Fibroblast of the conjunctiva (primary cell): ENCODE results near the gene TNRC6C.
A peak's percentile ranks its signal among the peaks of the same experiment; 100 is the strongest.
"Not testable (repeated sequence)": the region's sequence is repeated elsewhere in the genome, so short reads cannot be mapped to it uniquely, and the experiment has no call there.

Experiments
- DNase-seq: peaks from one replicate; pipeline ENCODE4 v3.0.0-alpha.2; 2010; ENCODE audit warnings: low read depth

Gene TNRC6C

DNA sequence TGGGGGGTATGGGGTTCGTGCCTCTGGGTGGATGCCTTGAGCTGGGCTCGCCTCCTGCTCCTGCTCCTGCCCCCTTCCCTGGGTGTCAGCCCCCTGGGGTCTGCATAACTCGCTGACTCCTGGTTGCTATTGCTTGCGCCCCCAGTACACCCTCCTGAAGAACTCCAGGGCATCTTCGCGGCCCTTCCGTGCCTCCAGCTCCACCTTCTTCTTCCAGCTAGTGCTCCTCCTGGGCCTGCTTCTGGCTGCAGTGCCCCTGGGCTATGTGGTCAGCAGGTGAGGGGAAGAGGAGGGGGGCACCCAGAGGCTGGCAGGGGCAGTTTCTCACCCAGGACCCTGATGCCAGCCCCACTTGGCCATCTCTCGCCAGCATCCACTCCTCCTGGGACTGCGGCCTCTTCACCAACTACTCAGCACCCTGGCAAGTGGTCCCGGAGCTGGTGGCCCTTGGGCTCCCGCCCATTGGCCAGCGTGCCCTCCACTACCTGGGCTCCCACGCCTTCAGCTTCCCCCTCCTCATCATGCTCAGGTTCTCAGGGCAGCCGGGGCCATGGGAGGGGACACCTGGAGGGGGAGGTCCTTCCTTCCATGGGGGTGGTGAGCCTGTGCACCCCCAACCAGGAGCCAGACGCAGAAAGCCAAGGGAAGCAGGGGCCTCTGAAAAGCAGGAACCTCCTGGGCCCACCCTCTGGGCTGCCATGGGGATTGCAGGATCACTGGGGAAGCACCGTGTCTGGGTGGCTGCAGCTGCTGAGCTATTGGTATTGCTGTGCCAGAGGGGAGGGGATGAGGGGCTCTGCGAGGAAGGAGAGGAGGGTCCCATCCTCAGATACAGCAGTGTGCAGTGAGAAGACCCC is 179.9 kb downstream of the TNRC6C start:
- DNase-seq: no peak

DNA sequence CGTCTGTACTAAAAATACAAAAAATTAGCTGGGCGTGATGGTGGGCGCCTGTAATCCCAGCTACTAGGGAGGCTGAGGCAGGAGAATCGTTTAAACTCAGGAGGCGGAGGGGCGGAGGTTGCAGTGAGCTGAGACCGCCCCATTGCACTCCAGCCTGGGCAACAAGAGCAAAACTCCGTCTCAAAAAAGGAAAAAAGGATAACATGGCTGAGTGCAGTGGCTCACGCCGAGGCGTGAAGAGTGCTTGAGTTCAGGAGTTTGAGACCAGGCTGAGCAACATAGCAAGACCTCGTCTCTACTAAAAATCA is 181.3 kb downstream of the TNRC6C start:
- DNase-seq: not testable (repeated sequence)

DNA sequence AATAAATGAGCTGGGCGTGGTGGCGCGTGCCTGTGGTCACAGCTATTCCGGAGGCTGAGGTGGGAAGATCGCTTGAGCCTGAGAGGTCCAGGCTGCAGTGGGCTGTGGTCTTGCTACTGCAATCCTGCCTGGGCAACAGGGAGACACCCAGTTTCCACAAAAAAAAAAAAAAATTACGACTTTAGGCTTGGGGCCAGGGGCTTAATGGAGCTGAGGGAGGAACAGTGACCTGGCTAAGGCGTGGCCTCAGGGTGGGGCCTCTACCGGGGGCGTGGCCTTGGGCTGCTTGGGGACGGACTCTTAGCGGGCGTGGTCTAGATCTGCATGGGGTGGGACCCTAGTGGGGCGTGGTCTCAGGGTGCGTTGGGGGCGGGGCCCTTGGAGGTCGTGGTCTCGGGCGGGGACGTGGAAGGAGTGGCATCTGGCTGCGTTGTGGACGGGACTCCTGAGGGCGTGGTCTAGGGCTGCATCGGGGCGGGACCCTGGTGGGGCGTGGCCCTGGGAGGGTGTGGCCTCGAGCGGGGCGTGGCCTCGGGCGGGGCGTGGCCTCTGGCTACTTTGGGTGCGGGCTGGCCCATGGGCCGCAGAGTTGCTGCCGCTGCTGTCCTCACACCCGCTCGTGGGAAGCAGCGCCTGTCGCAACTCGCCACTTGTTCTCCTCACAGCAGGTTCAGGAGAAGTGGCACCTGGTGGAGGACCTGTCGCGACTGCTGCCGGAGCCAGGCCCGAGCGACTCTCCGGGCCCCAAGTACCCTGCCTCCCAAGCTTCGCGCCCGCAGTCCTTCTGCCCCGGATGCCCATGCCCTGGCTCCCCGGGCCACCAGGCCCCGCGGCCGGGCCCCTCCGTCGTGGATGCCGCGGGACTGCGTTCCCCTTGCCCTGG is 181.9 kb downstream of the TNRC6C start:
- DNase-seq: peak; percentile 75

DNA sequence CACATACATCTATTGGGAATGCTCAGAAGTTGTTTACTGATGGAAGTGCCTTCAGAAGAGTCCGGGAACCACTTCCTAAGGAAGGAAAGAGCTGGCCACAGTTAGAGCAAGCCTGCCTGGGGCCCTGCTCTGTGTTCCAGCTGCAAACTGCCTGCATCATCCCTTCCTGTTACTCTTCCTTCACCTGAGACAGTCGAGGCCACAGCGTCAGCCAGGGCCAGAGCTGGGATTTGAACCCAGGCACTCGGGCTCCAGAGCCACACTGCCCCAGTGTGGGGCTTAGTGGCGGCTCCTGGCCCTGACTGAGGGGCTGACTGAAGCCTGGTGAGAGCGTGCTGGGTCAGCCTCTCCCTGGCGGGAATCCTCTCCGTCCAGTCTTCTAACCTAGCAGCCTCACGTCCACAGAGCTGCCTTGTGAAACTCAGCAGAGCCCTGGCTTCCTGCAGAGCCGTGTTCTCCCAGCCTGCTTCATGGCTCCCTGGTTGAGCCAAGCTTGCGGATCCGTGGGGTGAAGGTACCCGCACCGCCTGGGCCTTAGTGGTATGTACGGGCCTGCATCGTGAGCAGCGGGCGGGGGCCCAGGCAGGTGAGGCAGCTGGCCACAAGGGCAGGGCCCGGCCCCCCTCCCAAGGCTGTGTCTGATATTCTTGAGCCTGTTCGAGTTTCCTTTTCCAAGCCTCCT is 183.1 kb downstream of the TNRC6C start:
- DNase-seq: no peak

DNA sequence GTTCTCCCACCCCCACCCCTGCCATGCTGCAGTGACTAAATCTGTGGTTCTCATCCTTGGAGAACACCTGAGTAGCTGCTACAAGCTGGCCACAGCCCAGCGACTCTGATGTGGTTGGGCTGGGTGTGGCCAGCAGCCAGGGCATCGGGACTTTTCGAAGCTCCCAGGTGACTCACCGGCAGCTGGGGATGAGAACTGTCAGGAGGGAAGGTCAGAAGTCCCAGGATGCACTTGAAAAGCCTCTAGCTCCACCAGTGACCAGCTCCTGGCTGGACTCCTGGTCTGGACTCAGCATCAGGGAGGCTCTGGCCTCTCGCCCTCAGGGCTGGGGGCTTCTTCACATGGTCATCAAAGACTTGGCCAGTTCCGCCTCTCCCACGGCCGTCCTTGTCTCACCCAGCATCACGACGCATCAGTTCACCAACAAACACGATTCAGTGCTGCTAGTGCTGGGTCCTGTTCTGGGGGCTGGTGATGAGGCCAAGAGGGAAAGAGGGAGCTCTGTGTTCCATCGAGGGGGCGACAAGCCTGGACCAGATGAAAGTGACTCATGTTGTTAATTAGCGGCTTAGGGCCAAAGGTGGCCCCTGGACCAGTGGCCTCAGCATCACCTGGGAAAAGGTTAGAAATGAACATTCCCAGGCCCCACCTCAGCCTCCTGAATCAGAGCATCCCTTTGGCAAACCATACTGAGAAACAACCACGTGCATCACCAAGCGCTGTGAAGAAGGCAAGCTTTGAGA is 183.8 kb downstream of the TNRC6C start:
- peak; percentile 17 for DNase-seq

DNA sequence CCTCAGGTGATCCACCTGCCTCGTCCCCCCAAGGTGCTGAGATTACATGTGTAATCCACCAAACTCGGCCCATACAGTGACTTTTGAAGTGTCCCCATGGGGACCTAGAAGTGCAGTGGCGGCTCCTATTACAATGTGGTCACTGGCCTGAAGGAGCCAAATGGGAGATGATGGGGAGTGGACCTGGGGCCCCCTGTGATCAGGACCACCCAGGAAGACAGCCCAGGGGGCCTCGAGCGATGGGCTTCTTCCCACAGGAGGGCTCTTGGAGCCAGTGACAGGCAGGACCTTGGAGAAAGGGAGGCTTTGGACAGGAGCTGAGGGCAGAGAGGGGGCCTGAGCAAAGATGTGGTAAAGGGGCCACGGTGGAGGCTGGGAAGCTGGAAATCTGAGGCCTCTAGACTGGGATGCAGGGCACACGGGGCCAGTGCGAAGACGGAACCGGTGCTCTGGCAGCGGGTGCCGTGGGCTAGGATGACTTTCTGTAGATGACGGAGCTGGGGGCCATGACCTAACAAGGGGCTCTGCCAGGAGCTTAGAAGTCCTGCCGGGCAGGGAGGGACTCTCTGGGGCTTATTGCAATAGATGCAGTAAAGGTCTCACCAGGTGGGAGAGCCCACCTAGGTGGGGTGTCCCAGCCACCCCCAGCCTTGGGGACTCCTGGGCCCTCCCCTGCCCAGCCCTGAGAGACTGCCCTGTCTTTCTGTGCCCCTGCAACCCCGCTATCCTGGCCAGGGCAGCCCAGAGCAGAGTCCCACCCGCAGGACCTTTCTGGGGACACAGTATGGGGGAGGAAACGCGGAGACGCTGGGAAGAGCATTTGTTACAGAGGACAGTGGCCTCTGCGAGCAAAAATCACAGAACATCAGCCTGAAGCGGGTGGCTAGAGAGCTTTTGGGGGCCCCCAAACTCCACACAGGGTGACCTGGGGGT is 185.0 kb downstream of the TNRC6C start:
- DNase-seq: no peak

DNA sequence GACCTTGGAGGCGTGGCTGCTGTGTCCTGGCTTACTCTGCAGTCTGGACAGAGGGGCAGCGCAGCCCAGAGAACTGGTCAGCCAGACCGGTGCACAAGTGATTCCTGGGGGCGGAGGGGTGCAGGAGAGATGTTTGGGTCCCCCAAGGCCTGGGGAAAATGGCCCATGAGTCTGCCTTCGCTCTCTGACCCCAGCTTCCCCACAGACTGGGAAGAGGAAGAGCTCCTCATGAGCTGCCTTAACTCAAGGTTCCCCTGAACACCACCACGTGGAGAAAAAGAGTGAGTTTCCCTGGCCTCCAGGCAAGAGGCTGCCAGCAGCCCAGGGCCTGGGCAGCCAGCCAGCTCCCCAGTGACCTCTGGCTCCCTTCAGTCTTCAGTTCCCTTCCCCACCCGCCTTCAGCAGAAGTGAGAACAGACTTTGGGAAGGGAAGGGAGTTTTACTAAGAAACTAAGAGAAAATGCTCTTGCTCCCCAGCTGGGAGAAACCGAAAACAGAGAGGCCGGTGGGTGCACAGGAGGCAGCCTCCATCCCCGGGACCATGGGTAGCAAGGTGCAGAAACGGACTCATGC is 185.7 kb downstream of the TNRC6C start:
- DNase-seq: peak; percentile 93

DNA sequence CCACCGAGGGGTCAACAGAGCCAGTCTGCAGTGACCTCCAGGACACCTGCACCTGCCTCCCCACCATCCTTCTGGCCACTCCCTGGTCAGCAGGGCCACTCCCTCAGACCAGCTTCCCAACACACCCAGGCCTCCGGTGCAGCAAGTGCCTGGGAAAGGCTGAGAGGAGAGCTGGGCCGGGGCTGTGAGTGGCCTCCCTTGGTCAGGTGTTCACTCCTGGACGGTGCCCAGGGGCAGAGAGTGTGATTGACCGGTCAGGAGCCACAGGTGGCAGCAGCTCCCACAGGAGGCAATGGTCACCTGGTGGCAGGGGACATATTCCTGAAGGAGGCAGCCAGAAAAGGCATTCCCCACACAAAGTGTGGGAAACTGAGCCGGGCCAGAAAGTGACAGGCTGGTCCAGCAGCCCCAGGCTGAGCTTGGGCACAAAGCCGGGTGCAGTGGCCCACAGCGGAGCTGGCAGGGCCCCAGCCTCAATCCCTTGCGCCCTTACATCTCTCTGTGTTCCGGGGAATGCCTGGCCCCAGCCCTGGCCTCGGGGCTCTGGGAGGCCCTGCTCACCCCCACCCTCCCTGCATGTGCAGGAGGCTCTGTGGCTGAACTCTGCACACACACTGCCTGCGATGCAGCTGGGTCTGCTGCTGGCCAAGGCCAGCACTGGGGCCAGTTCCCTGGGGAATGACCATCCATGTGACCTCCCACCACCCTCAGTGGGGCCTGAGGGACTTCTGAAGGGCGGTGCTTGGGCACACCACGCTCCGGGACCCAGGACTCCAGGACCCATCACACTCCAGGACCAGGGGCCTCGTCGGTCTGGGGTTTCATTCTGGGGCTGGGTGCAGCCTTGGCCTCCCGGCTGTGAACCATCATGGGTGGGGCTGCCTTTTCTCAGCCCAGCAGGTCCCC is 186.5 kb downstream of the TNRC6C start:
- DNase-seq: peak; percentile 67

DNA sequence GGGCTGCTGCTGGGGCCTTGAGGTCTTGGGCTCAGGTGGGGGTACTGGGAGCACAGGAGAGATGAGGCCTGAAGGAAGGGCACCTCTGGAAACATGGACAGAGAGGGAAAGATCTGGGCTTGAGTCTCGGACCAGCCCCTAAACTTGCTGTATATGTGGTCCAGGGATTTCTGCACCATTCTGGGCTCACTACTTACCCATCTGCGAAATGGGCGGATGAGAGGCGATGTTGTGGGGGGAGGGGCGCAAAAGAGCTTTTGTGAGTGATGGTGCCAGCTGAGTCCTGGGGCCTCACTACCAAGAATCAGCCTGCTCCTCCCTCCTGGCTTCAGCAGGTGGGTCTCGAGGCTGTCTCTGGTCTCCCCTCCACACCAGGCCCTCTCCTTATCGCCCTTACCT is 188.0 kb downstream of the TNRC6C start:
- DNase-seq: no peak

DNA sequence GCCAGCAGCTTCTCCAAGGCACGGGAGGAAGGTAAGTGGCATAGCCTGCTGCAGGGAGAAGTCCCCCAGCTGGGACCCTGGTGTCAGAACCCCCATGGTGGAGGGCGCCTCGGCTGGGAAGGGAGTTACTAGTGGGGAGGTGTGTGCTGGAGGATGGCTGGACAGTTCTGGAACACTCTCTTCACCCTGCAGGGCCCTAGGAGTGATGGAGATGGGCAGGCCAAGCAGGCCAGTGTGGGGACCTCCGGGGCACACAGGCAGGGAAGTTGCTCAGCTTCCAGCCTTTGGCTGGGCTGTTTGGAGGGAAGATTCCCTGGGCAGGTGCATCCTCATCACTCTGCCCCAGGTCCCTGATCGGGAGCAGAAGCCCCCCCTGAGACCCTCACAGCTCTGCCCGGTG is 188.4 kb downstream of the TNRC6C start:
- no peak for DNase-seq

DNA sequence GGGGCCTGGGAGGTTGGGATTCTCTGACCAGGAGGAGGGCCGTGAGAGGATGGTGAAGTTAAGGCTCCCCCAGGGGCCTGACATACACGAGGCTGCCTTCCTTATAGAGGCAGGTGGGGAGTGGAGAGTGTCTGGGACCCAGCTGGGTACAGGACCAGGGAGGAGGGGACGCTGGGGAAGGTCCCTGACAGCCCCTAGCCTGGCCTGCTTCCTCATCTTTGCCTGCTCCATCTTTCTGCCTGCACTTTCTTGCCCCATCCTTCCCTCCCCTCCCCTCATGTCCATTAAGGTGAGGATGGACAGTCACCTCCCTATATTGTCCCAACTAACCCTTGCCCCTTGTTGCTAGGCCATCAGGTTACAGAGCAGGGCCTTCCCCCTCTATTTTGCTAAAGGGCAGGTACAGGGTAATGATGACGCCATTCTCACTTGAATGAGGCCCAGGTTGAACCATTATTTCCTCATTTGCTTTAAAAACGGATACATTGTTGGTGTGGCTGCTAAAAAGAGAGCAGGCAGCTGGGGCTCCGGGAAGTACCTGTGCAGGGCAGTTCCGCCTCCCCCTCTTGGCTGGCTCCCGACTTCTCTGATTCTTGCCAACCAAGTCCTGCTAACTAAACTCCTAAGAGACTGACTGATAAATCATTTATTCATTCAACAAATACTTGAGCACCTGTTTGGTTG is 189.0 kb downstream of the TNRC6C start:
- DNase-seq: no peak

DNA sequence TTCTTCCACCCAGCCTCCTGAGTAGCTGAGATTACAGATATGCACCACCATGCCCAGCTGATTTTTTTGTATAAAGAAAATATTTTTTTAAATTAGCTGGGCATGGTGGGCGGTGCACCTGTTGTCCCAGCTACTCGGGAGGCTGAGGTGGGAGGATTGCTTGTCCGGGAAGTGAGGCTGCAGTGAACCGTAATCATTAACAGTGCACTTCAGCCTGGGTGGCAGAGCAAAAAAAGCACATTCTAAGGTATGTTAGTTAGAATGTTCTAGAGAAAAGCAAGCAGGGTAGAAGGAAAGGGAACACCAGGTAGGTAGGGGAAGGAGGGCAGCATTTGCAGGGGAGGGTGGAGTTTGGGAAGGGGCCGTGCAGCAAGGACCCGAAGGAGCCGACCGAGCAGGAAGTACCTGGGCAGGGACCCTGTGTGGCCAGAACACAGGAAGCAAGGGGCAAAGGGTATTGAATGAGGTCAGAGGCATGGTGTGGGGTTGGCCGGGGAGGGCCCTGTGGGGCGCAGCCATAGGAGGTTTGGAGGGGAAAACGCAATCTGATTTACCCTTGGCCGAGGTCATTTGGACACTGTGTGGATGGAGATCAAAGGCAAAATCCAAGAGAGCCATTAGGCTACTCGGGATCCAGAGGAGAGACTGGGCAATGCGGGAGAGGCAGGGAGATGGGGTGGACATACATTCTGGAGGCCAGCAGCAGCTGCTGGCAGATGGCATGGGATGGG is 189.9 kb downstream of the TNRC6C start:
- DNase-seq: no peak

DNA sequence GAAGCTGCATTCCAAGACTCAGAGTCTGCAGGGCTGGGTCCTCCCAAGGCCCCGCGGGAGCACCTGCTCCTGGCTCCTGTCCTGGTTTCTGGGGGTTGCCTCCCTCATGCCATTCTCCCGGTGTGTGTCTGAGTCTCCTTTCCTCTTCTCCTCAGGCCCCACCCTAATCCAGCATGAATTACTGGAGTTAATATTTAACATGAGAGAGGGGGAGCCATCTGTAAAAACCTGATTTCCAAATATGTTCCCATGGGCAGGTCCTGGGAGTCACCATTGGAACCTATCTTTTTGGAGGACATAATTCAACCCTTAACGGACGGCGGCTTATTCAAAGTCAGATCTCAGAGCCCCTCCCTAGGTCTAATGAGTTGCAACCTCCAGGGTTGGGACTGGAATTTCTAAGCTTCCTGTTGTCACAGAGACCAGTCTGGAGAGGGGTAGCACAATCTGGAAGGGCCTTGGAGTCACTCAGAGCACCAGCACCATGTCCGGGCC is 193.1 kb downstream of the TNRC6C start:
- no peak for DNase-seq

DNA sequence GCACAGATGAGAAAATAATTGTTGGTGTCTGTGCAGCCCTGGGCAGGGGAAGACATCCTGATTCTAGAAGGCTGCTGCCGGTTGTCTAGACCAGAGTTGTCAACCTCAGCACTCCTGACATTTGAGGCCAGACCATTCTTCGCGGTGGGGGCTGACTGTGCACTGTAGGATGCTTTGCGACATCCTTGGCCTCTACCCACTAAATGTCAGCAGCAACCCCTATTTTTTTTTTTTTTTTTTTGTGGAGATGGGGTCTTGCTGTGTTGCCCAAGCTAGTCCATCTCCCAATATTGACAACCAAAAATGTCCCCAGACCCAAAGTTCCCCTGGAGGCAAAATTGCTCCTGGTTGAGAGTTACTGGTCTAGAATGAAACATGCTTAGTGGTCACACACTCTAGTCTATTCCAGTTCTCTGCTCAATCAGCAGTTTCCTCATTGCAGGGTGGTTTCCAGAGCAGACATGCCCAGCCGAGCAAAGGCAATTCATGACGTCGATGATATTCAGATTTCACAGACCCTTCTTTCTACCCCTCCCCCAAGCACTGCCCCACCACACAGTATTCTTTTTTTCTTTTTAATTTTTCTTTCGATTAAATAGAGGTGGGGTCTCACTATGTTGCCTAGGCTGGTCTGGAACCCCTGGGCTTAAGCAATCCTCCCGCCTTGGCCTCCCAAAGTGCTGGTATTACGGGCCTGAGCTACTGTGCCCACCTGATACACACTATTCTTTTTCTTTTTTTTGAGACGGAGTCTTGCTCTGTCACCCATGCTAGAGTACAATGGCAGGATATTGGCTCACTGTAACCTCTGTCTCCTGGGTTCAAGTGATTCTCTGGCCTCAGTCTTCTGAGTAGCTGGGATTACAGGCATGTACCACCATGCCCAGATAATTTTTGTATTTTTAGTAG is 196.7 kb downstream of the TNRC6C start:
- DNase-seq: no peak
